HCT116 (cell line): Measurements from ENCODE around the gene HEXD. TPM values are rescaled to one million over a fixed set of nuclear protein-coding genes. Genes with fewer than 3 reads are reported as not detected.

Experiments used
- ATAC-seq: fragments of 200-7000 bp; cut with Tn5 transposase; 2 replicates; pipeline ENCODE4 v1.9.1; 2020; ENCODE audit warnings: mild to moderate bottlenecking, moderate library complexity
- BruUV-seq: library from RNA; stranded (reverse); fragments of 400-500 nt; replicated peaks from 2 replicates; lab custom pipeline; 2021; lab: Mats Ljungman, UMichigan
- CTCF ChIA-PET: fragments of 300-600 bp; sonication (Branson Sonifier 250); formaldehyde crosslinking; loops from one replicate; lab custom pipeline; 2021; ENCODE audit warnings: antibody characterized with exemption; lab: Charles Lee
- POLR2A ChIA-PET: fragments of 300-600, 350-600 bp; sonication (Branson Sonifier 250); formaldehyde crosslinking; loops from one replicate; lab custom pipeline; 2021; ENCODE audit warnings: antibody characterized with exemption; lab: Charles Lee
- RAD21 ChIA-PET, 2 experiments: fragments of 300-600 bp; sonication (Branson Sonifier 250); formaldehyde crosslinking; loops; one replicate each; lab custom pipeline; 2023; ENCODE audit warnings: low total read pairs in 2 of 2; ENCODE audit not compliant: uncharacterized antibody in 2 of 2, unreplicated experiment in 2 of 2, low non-redundant PET in 1 of 2; lab: Charles Lee
- DNase-seq: peaks from one replicate; pipeline ENCODE4 v3.0.0-alpha.2; 2010; ENCODE audit warnings: low read depth, low spot score
- H2AFZ ChIP-seq: fragments of 200-600 bp; shearing (Covaris generic), sonication (generic); 2 replicates; pipeline ENCODE4 v1.6.1; 2017; ENCODE audit warnings: low read depth, mixed run types, mixed read lengths, antibody characterized with exemption, low read length; ENCODE audit not compliant: poor library complexity, severe bottlenecking
- H3K27ac ChIP-seq: 2 replicates; pipeline ENCODE4 v1.5.1; 2012; ENCODE audit warnings: low read depth, low read length
- H3K27me3 ChIP-seq: fragments of 200-600 bp; sonication (generic); 2 replicates; pipeline ENCODE4 v1.6.1; 2016; ENCODE audit warnings: mixed run types, low read length, mixed read lengths; ENCODE audit not compliant: insufficient read depth
- H3K36me3 ChIP-seq, 2 experiments: fragments of 200-500 bp in 1 of 2; fragments of 200-600 bp in 1 of 2; sonication (Bioruptor generic) in 1 of 2; sonication (generic) in 1 of 2; 2 replicates each; pipeline versions ENCODE4 v1.5.1 to v1.6.1; 2014 to 2016; ENCODE audit warnings: low read length in 2 of 2, inconsistent platforms in 1 of 2, mixed read lengths in 1 of 2, mixed run types in 1 of 2; ENCODE audit not compliant: insufficient read depth in 2 of 2, control insufficient read depth in 1 of 2
- H3K4me1 ChIP-seq, 2 experiments: fragments of 200-600 bp in 1 of 2; sonication (generic) in 1 of 2; 2 replicates each; pipeline versions ENCODE4 v1.5.1 to v1.6.1; 2012 to 2017; ENCODE audit warnings: low read length in 2 of 2, inconsistent platforms in 1 of 2, mild to moderate bottlenecking in 1 of 2, mixed read lengths in 1 of 2, mixed run types in 1 of 2, moderate library complexity in 1 of 2; ENCODE audit not compliant: insufficient read depth in 2 of 2, control insufficient read depth in 1 of 2
- H3K4me2 ChIP-seq: fragments of 200-600 bp; sonication (generic); 2 replicates; pipeline ENCODE4 v1.6.1; 2017; ENCODE audit warnings: mixed run types, low read length, mixed read lengths
- H3K4me3 ChIP-seq, 2 experiments: fragments of 200-600 bp in 1 of 2; sonication (generic) in 1 of 2; replicated peaks in 1 of 2; 2 replicates each; pipeline ENCODE4 v1.5.1; 2011 to 2016; ENCODE audit warnings: low read length in 2 of 2, control low read depth in 1 of 2, low read depth in 1 of 2, mild to moderate bottlenecking in 1 of 2, mixed read lengths in 1 of 2, mixed run types in 1 of 2
- H3K79me2 ChIP-seq: fragments of 200-600 bp; sonication (generic); 2 replicates; pipeline ENCODE4 v1.6.1; 2017; ENCODE audit warnings: mild to moderate bottlenecking, mixed run types, low read length, moderate library complexity, mixed read lengths; ENCODE audit not compliant: insufficient read depth
- H3K9ac ChIP-seq: fragments of 200-600 bp; sonication (generic); 2 replicates; pipeline ENCODE4 v1.6.1; 2016; ENCODE audit warnings: low read length, mixed read lengths
- H3K9me2 ChIP-seq: fragments of 200-600 bp; sonication (generic), shearing (Covaris generic); 2 replicates; pipeline ENCODE4 v1.6.1; 2017; ENCODE audit warnings: mixed run types, mild to moderate bottlenecking, moderate library complexity; ENCODE audit not compliant: insufficient read depth
- H3K9me3 ChIP-seq, 2 experiments: fragments of 200-500 bp in 1 of 2; fragments of 200-600 bp in 1 of 2; sonication (Bioruptor generic) in 1 of 2; sonication (generic) in 1 of 2; 2 replicates each; pipeline ENCODE4 v1.6.1; 2014 to 2017; ENCODE audit warnings: low read length in 2 of 2, mixed read lengths in 2 of 2, inconsistent platforms in 1 of 2, low read depth in 1 of 2, mild to moderate bottlenecking in 1 of 2, mixed run types in 1 of 2, moderate library complexity in 1 of 2; ENCODE audit not compliant: control insufficient read depth in 1 of 2, insufficient read depth in 1 of 2
- H4K20me1 ChIP-seq: fragments of 200-600 bp; sonication (generic), shearing (Covaris generic); 2 replicates; pipeline ENCODE4 v1.6.1; 2017; ENCODE audit warnings: mixed run types, mild to moderate bottlenecking, moderate library complexity; ENCODE audit not compliant: insufficient read depth
- ELF1 ChIP-seq: IDR thresholded peaks from 2 replicates; pipeline ENCODE4 v1.6.1; 2012; ENCODE audit warnings: low read depth, borderline replicate concordance
- EZH2 ChIP-seq: fragments of 200-600 bp; sonication (generic); IDR thresholded peaks from 2 replicates; pipeline ENCODE4 v1.6.1; 2017; ENCODE audit warnings: antibody characterized with exemption, mixed run types
- EZH2phosphoT487 ChIP-seq: fragments of 200-600 bp; IDR thresholded peaks from 2 replicates; pipeline ENCODE4 v1.6.1; 2018; ENCODE audit warnings: antibody characterized with exemption, borderline replicate concordance
- POLR2A ChIP-seq: IDR thresholded peaks from 2 replicates; pipeline ENCODE4 v1.7.0; 2011; ENCODE audit warnings: borderline replicate concordance; ENCODE audit not compliant: insufficient read depth, insufficient read length; ENCODE audit errors: extremely low read depth
- SIN3A ChIP-seq: IDR thresholded peaks from 2 replicates; pipeline ENCODE4 v1.6.1; 2012; ENCODE audit warnings: low read depth
- SP1 ChIP-seq: IDR thresholded peaks from 2 replicates; pipeline ENCODE4 v1.6.1; 2012; ENCODE audit warnings: low read depth
- TCF7L2 ChIP-seq: IDR thresholded peaks from 2 replicates; pipeline ENCODE4 v1.7.0; 2011; ENCODE audit warnings: borderline replicate concordance, inconsistent platforms; ENCODE audit not compliant: insufficient read depth, insufficient read length; ENCODE audit errors: extremely low read depth
- ZBTB33 ChIP-seq: IDR thresholded peaks from 2 replicates; pipeline ENCODE4 v1.6.1; 2011; ENCODE audit warnings: mild to moderate bottlenecking, low read length, moderate library complexity; ENCODE audit not compliant: insufficient replicate concordance; ENCODE audit errors: extremely low read depth
- ZFX ChIP-seq: fragments of 450-650 bp; IDR thresholded peaks from 2 replicates; pipeline ENCODE4 v1.6.1; 2017
- ZNF274 ChIP-seq: fragments of 200-500 bp; sonication (Bioruptor generic); IDR thresholded peaks from 2 replicates; pipeline ENCODE4 v1.6.1; 2014; ENCODE audit warnings: mild to moderate bottlenecking, low read depth, low read length, inconsistent platforms
- intact Hi-C: fragments of 100-400 bp; cut with micrococcal nuclease; formaldehyde crosslinking; loops from 2 replicates; pipeline ENCODE4 v1.10.0; 2022
- total RNA-seq: library from RNA; stranded (reverse); gene quantifications from one replicate; pipeline ENCODE4 v1.2.1, GENCODE V29; 2021; ENCODE audit not compliant: unreplicated experiment
- TF ChIP-seq, protein P1 (sequence below): IDR thresholded peaks from 2 replicates; pipeline ENCODE4 v1.6.1; 2012
- TF ChIP-seq, protein P2 (sequence below), 3 experiments: fragments of 200-600 bp in 1 of 3; sonication (generic) in 1 of 3; IDR thresholded peaks in 2 of 3; conservative IDR thresholded peaks in 1 of 3; 2 replicates each; pipeline ENCODE4 v1.5.1; 2012 to 2017; ENCODE audit warnings: low read depth in 2 of 3, low read length in 2 of 3, antibody characterized with exemption in 1 of 3, borderline replicate concordance in 1 of 3, control low read depth in 1 of 3, mild to moderate bottlenecking in 1 of 3, mixed read lengths in 1 of 3, mixed run types in 1 of 3, moderate library complexity in 1 of 3; ENCODE audit not compliant: insufficient read depth in 1 of 3

HEXD gene
- total RNA-seq, 1 experiment from 2014 or later: 45.2 TPM

DNA sequence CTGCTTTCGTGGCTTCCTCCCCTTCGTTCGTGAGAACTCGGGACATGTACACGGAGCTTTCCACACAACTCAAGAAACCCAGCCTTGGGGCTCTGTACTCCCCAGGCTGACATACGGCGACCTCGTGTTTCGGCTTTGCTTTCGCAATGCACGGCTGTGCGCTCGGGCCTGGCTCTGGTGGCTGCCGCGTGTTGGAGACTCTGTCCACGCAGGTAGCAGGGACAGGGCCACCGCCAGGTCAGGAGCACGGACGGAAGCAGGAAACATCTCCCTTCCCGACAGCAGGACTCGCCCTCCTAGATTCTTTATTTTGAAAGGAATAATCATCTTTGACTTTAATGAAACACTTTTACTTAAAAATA, 29.2 kb upstream of the HEXD start:
- no peak overlapping the region for H2AFZ ChIP-seq
- no peaks in the 10 kb centered on the region for H3K9me3 ChIP-seq
- ChIA-PET RAD21 (no interaction called here), CTCF (no interaction called here), POLR2A (no interaction called here)
- H3K9ac ChIP-seq: no peak overlapping the region
- H3K9me2 ChIP-seq: no peaks in the 10 kb centered on the region
- intact Hi-C loops: no loop called here
- H3K27me3 ChIP-seq: no peaks in the 10 kb centered on the region
- no peaks in the 10 kb centered on the region for H3K36me3 ChIP-seq
- H3K79me2 ChIP-seq: no peaks in the 10 kb centered on the region
- no peak overlapping the region for H3K27ac ChIP-seq
- no peak overlapping the region for H3K4me2 ChIP-seq
- no peaks in the 10 kb centered on the region for H4K20me1 ChIP-seq
- H3K4me1 ChIP-seq: peaks cover 15 to 30% of the 10 kb centered on the region in 2 experiments
- no TSS peak for BruUV-seq
- no peak for ATAC-seq
- H3K4me3 ChIP-seq: no peak overlapping the region
- TF ChIP-seq POLR2A: no peak
- TF ChIP-seq SP1: no peak
- TF ChIP-seq, protein P1, sequence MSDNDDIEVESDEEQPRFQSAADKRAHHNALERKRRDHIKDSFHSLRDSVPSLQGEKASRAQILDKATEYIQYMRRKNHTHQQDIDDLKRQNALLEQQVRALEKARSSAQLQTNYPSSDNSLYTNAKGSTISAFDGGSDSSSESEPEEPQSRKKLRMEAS: no peak
- no peak for TF ChIP-seq EZH2phosphoT487
- no peak for TF ChIP-seq EZH2
- TF ChIP-seq ELF1: no peak
- no peak for TF ChIP-seq ZNF274
- no peak for TF ChIP-seq ZFX
- no peak for TF ChIP-seq TCF7L2
- no peak for TF ChIP-seq ZBTB33
- TF ChIP-seq, protein P2, sequence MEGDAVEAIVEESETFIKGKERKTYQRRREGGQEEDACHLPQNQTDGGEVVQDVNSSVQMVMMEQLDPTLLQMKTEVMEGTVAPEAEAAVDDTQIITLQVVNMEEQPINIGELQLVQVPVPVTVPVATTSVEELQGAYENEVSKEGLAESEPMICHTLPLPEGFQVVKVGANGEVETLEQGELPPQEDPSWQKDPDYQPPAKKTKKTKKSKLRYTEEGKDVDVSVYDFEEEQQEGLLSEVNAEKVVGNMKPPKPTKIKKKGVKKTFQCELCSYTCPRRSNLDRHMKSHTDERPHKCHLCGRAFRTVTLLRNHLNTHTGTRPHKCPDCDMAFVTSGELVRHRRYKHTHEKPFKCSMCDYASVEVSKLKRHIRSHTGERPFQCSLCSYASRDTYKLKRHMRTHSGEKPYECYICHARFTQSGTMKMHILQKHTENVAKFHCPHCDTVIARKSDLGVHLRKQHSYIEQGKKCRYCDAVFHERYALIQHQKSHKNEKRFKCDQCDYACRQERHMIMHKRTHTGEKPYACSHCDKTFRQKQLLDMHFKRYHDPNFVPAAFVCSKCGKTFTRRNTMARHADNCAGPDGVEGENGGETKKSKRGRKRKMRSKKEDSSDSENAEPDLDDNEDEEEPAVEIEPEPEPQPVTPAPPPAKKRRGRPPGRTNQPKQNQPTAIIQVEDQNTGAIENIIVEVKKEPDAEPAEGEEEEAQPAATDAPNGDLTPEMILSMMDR (IDR thresholded peaks at IDR 0.05 in 2 of 3, conservative IDR thresholded peaks at IDR 0.05 in 1 of 3; ENCODE audit: borderline replicate concordance in 1 of 3, insufficient read depth in 1 of 3, low read depth in 2 of 3, low read length in 2 of 3): no peak
- no peak for TF ChIP-seq SIN3A
- no peak for DNase-seq
